SK-N-MC (cell line): ENCODE results near the gene HIGD1C.
"Not testable (repeated sequence)": the region's sequence is repeated elsewhere in the genome, so short reads cannot be mapped to it uniquely, and the experiment has no call there.

Experiments
- EZH2 ChIP-seq: fragments of 200-600 bp; sonication (generic); IDR thresholded peaks from one replicate; pipeline ENCODE4 v1.6.1; 2017; ENCODE audit warnings: antibody characterized with exemption
- POLR2AphosphoS5 ChIP-seq: IDR thresholded peaks from 2 replicates; pipeline ENCODE4 v1.6.1; 2012; ENCODE audit warnings: mild to moderate bottlenecking, low read depth, low read length, borderline replicate concordance

DNA sequence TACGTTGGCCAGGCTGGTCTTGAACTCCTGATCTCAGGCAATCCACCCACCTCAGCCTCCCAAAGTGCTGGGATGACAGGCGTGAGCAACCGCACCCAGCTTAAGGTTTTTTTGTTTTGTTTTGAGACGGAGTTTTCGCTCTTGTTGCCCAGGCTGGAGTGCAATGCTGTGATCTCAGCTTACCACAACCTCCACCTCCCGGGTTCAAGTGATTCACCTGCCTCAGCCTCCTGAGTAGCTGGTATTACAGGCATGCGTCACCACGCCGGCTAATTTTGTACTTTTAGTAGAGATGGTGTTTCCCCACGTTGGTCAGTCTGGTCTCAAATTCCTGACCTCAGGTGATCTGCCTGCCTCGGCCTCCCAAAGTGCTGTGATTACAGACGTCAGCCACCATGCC, 21.9 kb upstream of the HIGD1C start:
- TF ChIP-seq POLR2AphosphoS5, EZH2: not testable (repeated sequence)
